Calu3 (cell line): ENCODE measurements around the gene SDHA. TPM values are rescaled to one million over a fixed set of nuclear protein-coding genes. Genes with fewer than 3 reads are reported as not detected.
"Not testable (repeated sequence)": the region's sequence is repeated elsewhere in the genome, so short reads cannot be mapped to it uniquely, and the experiment has no call there.

Experiments
- BruUV-seq: library from RNA; stranded (reverse); fragments of 400-500 nt; replicated peaks from 2 replicates; lab custom pipeline; 2021; lab: Mats Ljungman, UMichigan
- CTCF ChIA-PET: fragments of 300-600 bp; sonication (Branson Sonifier 250); formaldehyde crosslinking; loops from one replicate; lab custom pipeline; 2022; ENCODE audit warnings: antibody characterized with exemption; lab: Charles Lee
- DNase-seq: peaks from one replicate; pipeline ENCODE4 v3.0.0; 2022
- H3K27ac Mint-ChIP-seq: one replicate; pipeline ENCODE4 v1.8.0; 2022; ENCODE audit warnings: mixed read lengths; ENCODE audit not compliant: unreplicated experiment
- H3K27me3 Mint-ChIP-seq: one replicate; pipeline ENCODE4 v1.8.0; 2022; ENCODE audit warnings: mixed read lengths; ENCODE audit not compliant: unreplicated experiment
- H3K36me3 Mint-ChIP-seq: one replicate; pipeline ENCODE4 v1.8.0; 2022; ENCODE audit warnings: mild to moderate bottlenecking, moderate library complexity, mixed read lengths; ENCODE audit not compliant: insufficient read depth, unreplicated experiment
- H3K4me1 Mint-ChIP-seq: one replicate; pipeline ENCODE4 v1.8.0; 2022; ENCODE audit warnings: mild to moderate bottlenecking, low read depth, mixed read lengths; ENCODE audit not compliant: unreplicated experiment
- H3K4me3 Mint-ChIP-seq: one replicate; pipeline ENCODE4 v1.8.0; 2022; ENCODE audit warnings: mild to moderate bottlenecking, low read depth, moderate library complexity, mixed read lengths; ENCODE audit not compliant: unreplicated experiment
- H3K9me3 Mint-ChIP-seq: one replicate; pipeline ENCODE4 v1.8.0; 2022; ENCODE audit warnings: low read depth, mixed read lengths; ENCODE audit not compliant: unreplicated experiment
- CTCF ChIP-seq: fragments of 200-600 bp; IDR thresholded peaks from one replicate; pipeline ENCODE4 v1.8.0; 2022; ENCODE audit warnings: antibody characterized with exemption; ENCODE audit not compliant: unreplicated experiment
- intact Hi-C: fragments of 100-400 bp; cut with micrococcal nuclease; formaldehyde crosslinking; loops from one replicate; pipeline ENCODE4 v1.10.0; 2022; ENCODE audit not compliant: unreplicated experiment
- total RNA-seq: library from RNA; stranded (reverse); gene quantifications from 2 replicates; pipeline ENCODE4 v1.2.3, GENCODE V29; 2022

The SDHA gene
- total RNA-seq, 1 experiment from 2014 or later: 96.9 TPM

- intact Hi-C loops: no loop called here
- peaks cover 6% of the 10 kb centered on the region for H3K36me3 Mint-ChIP-seq
- no peak overlapping the region for H3K27ac Mint-ChIP-seq
- no peak for TF ChIP-seq CTCF
- CTCF ChIA-PET: no interaction called here
- no peak for DNase-seq
- peaks cover 10% of the 10 kb centered on the region for H3K4me1 Mint-ChIP-seq
- no peak overlapping the region for H3K4me3 Mint-ChIP-seq
- H3K9me3 Mint-ChIP-seq: no peaks in the 10 kb centered on the region
- H3K27me3 Mint-ChIP-seq: no peaks in the 10 kb centered on the region
- BruUV-seq: no TSS peak
Measured at GRCh38 chr5:207599-207998, 10.5 kb upstream of the SDHA start.

GRCh38 chr5:208449-209114, 9.5 kb upstream of the SDHA start:
- no peaks in the 10 kb centered on the region for H3K9me3 Mint-ChIP-seq
- CTCF ChIA-PET: no interaction called here
- no peaks in the 10 kb centered on the region for H3K27me3 Mint-ChIP-seq
- H3K4me3 Mint-ChIP-seq: no peak overlapping the region
- intact Hi-C loops: no loop called here
- H3K4me1 Mint-ChIP-seq: peaks cover 10% of the 10 kb centered on the region
- BruUV-seq: no TSS peak
- TF ChIP-seq CTCF: no peak
- H3K36me3 Mint-ChIP-seq: peaks cover 4% of the 10 kb centered on the region
- no peak overlapping the region for H3K27ac Mint-ChIP-seq
- no peak for DNase-seq

GRCh38 chr5:213803-214395, 4.2 kb upstream of the SDHA start:
- no peaks in the 10 kb centered on the region for H3K27me3 Mint-ChIP-seq
- intact Hi-C loops: no loop called here
- TF ChIP-seq CTCF: no peak

GRCh38 chr5:215256-215655, 2.9 kb upstream of the SDHA start:
- H3K27ac Mint-ChIP-seq, H3K4me3 Mint-ChIP-seq, BruUV-seq, CTCF ChIA-PET, H3K9me3 Mint-ChIP-seq, H3K27me3 Mint-ChIP-seq, DNase-seq, intact Hi-C loops: not testable (repeated sequence)
- Mint-ChIP-seq H3K4me1 (peaks cover 24% of the 10 kb centered on the region), H3K36me3 (peaks cover 49% of the 10 kb centered on the region)

More at GRCh38 chr5:213803-214395, 4.2 kb upstream of the SDHA start:
- peaks cover 16% of the 10 kb centered on the region for H3K4me1 Mint-ChIP-seq
- BruUV-seq: no TSS peak
- no peak overlapping the region for H3K27ac Mint-ChIP-seq
- DNase-seq: no peak
- CTCF ChIA-PET: no interaction called here
- peaks cover 42% of the 10 kb centered on the region for H3K36me3 Mint-ChIP-seq
- H3K9me3 Mint-ChIP-seq: no peaks in the 10 kb centered on the region
- no peak overlapping the region for H3K4me3 Mint-ChIP-seq

GRCh38 chr5:216076-216475, 2.0 kb upstream of the SDHA start:
- peaks cover 31% of the 10 kb centered on the region for H3K4me1 Mint-ChIP-seq
- H3K27ac Mint-ChIP-seq, BruUV-seq, intact Hi-C loops, H3K9me3 Mint-ChIP-seq, CTCF ChIA-PET, H3K4me3 Mint-ChIP-seq, H3K27me3 Mint-ChIP-seq, DNase-seq: not testable (repeated sequence)
- H3K36me3 Mint-ChIP-seq: peaks cover 49% of the 10 kb centered on the region
